ENCODE measurements around the gene MDK. TPM values are rescaled to one million over a fixed set of nuclear protein-coding genes. Genes with fewer than 3 reads are reported as not detected.
A peak's percentile ranks its signal among the peaks of the same experiment; 100 is the strongest.

Gene MDK
- total RNA-seq, 1 experiment from 2014 or later: 184 TPM

DNA sequence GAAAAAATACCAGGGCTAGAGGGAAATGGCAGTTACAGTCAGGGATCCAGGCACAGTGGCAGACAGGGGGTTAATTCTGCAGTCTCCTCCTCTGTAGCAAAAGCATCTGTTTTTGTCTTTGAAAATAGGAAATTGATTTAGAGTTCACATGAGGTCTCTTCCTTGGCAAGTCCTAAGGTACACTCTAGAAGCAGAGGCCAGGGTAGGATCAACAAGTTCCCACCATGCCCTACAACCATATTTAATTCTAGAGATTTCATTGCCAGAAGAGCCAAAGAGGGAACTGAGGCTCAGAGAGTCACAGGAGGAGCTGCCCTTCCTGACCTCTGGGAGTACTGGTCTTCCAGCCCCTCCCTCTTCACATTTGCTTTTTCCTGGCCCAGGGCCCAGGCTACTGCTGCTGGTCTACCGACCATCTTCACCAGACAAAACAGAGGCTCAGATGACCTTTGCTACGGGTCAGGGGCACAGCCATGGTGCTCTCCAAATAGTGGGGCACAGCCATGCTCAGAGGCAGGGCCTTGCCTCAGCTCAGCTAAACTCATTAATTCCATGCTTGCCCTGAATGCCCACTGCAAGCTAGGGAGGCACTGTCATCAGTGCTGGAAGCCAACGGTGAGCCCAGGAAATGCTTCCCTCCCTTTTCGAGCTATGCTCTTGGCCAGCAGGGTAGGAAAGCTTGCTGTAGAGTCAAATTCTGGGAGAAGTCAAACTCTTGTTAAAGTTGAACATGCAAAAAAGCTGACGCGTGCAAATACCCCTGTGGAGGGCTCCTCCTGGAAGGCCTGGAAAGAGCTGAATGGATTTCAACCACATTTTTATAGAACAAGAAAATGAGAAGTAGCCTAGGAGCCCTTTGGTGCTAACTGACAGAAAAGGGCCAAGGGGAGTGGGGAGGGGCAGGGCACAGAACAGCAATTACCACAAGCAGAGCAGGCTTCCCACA lies 21.8 kb downstream of the MDK start:
- no peak for DNase-seq (ENCODE audit: low read depth)

DNA sequence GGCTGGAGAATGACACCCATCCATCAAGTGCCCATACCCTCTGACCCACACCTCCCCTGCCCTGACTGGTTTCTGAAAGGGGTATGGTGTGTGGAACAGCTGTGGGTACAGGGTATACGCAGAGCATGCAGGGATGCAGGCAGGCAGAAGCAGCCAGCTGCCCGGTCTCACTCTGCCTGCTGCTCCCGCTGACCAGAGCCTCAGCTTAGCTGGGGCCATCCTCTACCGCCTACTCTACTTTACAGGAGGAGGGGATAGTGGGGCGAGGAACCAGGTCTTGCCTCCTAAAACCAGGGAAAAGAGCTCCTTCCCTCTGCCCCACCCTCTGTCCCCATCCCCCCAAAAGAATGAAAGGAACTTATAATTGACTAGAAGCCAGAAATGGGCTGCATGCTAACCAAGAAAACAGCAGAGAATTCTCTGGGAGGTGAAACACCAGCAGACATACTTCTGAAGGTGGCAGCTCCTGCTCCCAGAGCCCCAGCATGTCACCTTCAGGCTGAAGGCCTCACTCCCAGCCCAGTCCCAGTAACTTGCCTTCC lies 23.1 kb downstream of the MDK start:
- DNase-seq (ENCODE audit: low read depth): no peak

DNA sequence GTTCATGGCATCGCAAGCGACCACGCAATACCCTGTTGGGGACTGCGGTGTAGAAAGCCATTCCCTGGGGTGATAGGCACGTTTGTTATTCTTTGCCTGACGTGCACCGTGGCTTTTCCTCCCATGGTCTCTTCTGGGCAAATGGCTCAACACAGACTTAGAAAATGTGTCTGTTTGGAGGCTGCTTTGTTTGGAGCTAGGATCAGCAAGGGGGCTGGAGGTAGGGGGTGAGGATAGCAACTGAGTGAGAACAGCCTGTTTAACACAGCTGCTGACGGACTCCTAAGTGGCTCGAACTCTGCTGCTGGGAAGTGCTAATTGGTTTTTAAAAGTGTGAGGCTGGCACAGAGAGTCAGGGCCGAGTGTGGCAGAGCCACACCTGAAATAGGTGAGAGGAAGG lies 26.2 kb downstream of the MDK start:
- DNase-seq (ENCODE audit: low read depth): no peak

DNA sequence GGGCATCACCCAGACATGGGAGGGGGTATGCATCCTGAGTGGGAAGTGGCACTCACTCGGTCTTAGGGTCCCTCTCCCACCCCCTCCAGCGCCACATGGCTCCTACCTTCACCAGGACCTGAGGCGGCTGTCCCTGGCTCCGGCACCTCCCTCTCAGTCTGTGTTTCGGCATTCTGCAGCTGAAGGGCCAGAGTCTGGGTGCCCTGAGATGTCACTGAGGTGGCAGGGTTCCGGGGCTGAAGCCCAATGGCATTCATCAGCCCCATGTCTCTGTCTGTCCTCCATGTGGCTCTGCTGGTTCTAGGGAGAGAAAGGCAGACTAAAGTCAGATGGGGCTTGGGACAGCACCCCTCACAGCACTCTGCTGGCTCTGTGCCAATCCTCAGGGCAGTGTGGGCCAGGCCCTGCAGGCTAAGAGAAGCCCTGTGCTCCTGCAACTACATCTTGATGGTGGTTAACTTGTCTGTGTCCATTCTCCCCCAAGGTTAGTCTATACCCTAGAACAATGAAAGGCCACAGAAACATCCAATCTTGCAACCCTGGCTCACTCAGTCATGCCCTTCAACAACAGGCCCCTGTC lies 27.0 kb downstream of the MDK start:
- DNase-seq (ENCODE audit: low read depth): no peak

DNA sequence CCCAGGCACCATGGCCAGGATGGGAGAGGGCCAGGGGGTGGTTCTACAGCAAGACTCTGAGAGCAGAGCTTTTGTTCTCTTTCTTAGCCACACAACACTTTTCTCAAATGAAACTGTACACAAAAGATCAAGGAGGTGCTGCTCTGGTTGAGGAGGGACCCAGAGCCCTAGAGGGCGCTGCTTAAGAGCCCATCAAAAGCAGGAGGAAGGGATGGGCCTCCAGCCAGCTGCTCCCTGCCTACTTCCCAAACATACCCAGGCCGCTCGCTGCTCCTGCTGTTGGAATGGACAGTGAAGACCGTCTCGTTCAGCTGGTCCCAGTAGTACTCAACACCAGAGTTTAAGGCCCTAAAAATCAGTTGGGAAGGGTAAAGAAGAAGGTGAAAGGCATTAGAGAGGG lies 28.6 kb downstream of the MDK start:
- DNase-seq (ENCODE audit: low read depth): no peak

DNA sequence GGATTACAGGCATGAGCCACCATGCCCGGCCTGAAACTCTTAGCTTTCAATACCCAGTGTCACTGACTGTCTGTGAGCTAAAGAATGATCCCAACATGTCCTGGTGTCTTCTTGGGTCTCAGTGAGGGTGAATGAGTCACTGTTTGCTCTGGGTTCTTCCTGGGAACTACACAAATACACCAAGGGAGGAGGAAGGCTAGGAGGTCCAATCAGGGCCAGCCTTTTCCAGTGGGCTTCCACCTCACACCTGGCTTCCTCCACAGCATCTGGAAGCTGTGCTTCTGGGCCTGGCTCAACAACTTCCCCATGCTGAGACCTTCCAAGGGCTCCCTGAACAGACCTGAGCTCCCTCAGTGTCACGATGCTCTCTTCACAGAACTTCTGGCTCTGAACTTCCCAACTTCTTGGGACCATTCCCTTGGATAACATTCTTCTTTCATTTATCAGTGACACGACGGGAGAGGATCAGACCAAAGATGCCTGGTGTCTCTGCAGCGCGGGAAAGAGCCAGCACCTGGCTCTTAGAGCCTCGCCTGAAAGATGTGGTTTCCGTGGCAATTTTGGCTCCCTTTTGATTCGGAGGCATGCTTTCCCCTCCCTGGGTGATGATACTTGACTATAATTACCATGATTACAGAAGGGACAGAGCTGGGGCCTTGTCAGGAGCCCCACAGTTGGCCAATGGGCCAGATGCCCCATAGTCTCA lies 32.4 kb downstream of the MDK start:
- DNase-seq (ENCODE audit: low read depth): no peak

DNA sequence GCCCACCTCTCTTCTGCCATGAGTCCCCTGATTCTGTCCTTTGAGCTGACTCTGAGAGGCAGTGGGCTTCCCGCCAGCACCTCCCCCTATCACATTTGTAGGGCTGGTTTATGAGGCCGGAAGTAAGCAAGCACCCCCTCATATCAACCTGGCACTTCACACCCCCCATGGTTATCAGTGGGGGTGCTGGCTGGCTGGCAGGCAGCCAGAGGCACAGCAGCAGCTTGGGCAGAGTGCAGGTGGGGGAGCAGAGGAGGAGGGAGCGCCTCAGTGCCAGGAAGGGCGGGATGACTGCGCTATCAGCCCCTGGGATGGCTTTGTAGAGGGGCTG lies 33.0 kb downstream of the MDK start:
- DNase-seq (ENCODE audit: low read depth): no peak

DNA sequence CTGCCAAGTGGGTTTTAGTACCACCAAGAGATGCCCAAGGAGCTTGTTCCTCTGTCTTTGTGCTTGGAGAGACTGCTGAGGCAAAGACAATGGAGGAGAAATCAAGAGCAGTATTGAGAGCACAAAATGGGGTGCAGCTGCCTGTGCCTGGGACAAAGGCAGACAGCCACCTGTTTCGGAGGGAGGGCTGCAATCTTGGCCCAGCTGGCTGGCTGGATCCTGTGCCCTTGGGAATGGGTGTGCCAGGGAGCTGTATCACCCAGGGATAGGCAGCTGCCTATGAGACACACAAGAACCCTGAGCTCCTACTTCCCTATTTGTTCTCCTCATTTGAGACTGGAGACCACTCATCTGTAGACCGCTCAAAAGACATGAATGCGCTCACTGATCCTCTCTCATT lies 33.4 kb downstream of the MDK start:
- DNase-seq (ENCODE audit: low read depth): peak; percentile 18

DNA sequence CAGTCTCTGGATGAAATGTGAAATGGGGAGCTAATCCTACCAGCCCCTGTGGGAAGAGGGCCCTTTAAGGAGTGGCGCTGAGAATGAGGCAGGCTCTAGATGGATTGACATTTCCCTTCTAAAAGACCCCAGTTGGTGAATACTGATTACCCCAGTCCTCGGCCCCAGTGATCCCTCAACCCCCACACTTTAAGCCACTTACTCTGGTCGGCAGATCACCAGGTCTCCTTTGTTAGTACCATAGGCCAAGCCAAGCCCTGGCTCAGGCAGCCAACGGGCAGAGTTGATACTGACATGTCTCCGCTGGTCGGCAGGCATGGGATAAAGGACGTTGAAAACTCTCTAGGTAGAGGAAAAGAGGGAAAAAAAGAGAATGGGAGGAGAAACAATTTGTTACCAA lies 36.2 kb downstream of the MDK start:
- no peak for DNase-seq (ENCODE audit: low read depth)

DNA sequence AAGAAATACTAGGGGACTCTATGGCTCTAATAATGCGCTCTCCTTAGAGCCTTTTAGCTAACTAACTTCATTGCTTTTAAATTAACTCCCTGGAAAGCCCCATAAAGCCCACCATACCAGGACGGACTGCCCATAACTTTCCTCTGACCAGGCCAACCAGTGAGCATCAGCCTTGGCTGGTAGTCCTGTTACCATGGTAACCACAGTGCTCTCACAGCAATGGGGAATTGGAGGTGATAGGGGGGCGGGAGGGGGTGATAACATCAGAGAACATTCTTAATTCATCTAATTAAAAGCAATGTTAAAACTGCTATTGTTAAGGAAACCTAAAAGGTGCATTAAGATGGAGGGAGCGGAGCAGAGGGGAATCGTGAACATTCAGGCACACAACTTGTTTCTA lies 37.3 kb downstream of the MDK start:
- DNase-seq (ENCODE audit: low read depth): no peak

DNA sequence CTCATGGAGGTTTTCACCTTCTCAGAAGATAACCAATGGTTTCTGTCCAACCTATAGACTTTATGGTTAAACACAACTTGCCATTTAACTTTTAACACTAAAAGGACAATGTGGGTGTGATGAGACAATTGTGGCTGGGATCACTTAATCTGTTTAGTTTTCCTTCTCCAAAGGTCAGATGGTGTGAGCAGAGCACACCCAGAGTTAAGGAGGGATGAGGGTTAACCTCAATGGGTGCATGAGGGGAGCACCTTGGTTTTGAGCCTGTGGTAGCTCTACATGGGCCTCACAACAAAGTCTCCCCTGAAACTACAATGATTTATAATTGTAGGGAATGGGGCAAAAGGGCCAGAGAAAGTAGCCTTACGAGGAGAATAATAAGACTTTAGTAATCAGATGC lies 39.0 kb downstream of the MDK start:
- no peak for DNase-seq (ENCODE audit: low read depth)

DNA sequence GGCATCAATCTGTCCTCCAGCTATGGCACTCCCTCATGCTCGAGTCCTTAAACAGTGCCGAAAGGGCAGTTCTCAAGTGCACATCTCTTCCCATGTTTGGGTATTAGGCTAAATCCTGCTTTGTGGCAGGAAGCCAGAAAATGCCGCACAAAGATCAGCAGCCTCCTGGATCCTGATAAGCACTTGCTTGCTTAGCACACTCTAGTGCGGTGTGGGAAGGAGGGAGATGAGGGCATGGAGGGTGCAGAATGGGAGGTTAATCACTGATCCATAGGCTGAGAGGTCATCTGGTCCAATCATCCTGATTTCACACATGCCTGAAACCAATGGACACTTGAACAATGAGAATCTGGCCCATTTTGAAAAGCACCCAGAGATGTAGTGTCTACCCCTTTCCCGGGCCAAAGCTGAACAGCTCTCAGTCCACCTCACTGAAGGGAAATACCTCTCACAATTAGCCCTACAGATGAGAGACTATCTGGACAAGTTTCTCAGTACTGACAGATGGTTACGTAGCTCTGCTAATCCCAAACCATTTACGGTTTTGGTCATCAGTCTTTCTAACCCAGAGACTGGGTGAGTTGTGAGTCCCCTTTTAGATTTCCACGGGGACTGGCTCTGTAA lies 39.9 kb downstream of the MDK start:
- DNase-seq (ENCODE audit: low read depth): no peak

DNA sequence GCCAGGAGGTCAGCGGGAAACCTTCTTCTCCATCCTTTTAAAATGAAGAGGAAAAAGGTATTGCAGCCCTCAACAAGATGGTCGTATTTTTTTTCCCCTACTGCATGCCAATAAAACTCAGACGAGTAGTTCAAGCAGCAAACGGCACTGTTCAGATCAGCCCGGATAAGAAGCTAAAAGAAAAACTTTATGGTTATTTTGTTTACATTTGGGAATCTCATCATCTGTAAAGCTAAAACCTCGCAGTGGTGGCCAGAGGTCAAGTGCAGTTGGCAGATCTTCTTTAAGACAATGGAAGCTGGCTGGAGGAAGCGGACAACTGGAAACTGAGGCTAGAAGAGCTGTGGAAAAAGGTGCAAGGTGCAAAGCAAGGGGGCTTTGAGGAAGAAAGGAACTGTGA lies 41.1 kb downstream of the MDK start:
- no peak for DNase-seq (ENCODE audit: low read depth)

DNA sequence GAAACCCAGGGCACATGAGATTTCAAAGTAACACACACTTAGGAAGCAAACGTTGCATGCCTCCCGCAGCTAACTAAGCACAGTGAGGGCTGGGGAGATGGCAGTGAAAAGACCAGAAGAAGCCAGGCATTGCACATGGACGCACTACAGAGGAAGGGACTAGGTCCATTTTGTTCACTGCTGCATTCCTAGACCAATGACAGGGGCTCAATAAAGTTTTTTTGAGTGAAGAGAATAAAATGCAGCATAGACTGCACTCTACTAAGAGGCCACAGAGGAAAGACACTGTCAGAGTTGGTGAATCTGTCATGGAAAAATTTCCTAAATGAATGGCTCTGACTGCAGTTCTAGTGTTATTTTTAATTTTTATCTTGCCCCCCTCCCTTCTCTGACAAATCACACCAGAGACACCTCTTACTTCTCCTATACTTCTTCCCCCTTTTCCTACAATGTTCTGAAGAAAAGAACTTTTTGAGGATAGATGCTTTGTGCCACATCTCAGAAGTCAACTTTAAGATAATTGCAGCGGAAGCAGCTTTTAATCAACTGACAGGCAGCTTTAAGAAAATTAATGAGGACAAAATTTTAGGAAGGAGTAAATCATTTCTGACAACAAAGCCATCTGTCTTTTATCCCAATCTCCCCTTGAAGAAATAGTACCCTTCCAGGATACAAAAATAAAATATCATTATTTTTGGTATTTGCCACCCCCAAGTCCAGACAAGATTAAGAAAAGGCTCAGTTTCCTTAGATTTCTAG lies 44.9 kb downstream of the MDK start:
- DNase-seq (ENCODE audit: low read depth): no peak

DNA sequence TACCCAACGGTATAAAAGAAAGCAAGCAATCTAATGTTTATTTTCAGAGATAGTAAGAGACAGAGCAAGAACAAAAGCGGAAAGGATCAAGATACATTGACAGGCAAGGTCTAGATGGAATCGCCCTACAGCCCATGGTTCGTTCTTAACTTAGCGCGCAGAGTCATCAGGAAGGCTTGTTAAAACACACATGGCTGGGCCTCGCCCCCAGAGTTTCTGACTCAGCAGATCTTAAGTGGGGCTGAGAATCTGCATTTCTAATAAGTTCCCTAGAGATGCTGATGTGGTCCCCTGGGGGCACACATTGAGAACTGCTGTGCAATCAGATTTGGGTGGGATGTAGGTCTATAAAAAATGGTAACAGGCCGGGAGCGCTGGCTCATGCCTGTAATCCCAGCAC lies 45.9 kb downstream of the MDK start:
- no peak for DNase-seq (ENCODE audit: low read depth)

DNA sequence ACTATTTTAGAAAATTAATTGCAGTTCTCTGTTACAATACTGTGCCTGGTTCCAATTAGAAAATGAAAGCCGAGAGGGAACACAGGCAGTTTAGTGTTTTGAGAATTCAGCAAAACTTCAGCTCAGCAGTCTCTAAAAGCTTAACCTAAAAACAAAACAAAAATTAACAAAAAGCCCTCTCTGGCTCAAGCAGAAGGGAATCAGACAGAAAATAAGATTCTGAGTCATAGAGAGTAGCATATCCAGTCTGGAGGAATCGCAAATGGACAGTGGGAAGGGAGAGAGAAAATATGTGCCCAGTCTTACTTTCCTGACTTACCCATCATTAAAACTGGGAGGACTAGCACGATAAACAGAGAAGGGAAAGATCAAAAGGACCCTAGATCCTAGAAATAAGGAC lies 48.2 kb downstream of the MDK start:
- no peak for DNase-seq (ENCODE audit: low read depth)

DNA sequence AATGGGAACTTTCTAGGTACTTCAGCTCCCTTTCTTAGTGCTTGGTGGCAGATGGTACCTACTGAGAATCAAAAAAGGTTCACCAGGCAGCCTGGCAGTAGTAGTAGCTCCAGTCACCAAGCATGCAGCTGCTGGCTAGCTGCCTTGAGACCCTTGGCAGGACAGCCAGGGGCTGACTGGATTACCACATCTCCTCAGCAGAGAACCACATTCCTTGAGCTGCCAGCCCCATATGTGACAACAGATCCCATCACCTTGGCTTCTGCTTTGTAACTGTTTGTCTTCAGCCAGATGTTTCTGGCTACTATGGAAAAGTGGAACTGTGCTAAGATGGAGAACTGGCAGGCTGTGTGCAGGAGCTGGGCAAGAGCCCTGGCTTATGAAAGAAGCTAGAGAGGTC lies 49.7 kb downstream of the MDK start:
- DNase-seq (ENCODE audit: low read depth): no peak
